Measurements from ENCODE around the gene STAU1. TPM values are rescaled to one million over a fixed set of nuclear protein-coding genes. Genes with fewer than 3 reads are reported as not detected.
A peak's percentile ranks its signal among the peaks of the same experiment; 100 is the strongest.

Gene STAU1
- total and polyA plus RNA-seq, 2 donors (not counting 1 experiment from before 2014, with no cell fraction given), result 48.1 to 79.8 TPM

- no peak for TF ChIP-seq EZH2 (IDR thresholded peaks at IDR 0.05; ENCODE audit: low read length, missing control alignments)
- Histone ChIP-seq H3K4me2 (ENCODE audit: extremely low read depth, insufficient read depth, low read length) (no peak overlapping the region), H3K9me3 (ENCODE audit: control insufficient read depth, insufficient read depth, low read depth, low read length) (no peaks in the 10 kb centered on the region), H2AFZ (ENCODE audit: low read length) (no peak overlapping the region), H3K4me3 (replicated peaks in 1 of 4; ENCODE audit: control extremely low read depth in 1 of 4, insufficient read depth in 1 of 4, low read depth in 3 of 4, low read length in 4 of 4) (no peak overlapping the region), H3K27ac (ENCODE audit: insufficient read depth, low read length) (no peak overlapping the region), H3K36me3 (ENCODE audit: control insufficient read depth, insufficient read depth, low read length) (peaks cover 17% of the 10 kb centered on the region), H3K4me1 (ENCODE audit: control insufficient read depth, extremely low read depth, insufficient read depth, low read length) (no peaks in the 10 kb centered on the region), H3K27me3 (ENCODE audit: control insufficient read depth, insufficient read depth, low read length) (no peaks in the 10 kb centered on the region), H3K79me2 (ENCODE audit: control insufficient read depth, insufficient read depth, low read length) (no peaks in the 10 kb centered on the region), H4K20me1 (ENCODE audit: control insufficient read depth, extremely low read depth, insufficient read depth, low read length) (no peaks in the 10 kb centered on the region), H3K9ac (ENCODE audit: insufficient read depth, low read length) (no peak overlapping the region)
- no peak for DNase-seq (ENCODE audit: low read depth in 2 of 2)
Measured at GRCh38 chr20:49228676-49229075, 40.5 kb upstream of the STAU1 start.

- DNase-seq (ENCODE audit: low read depth in 2 of 2), result no peak
- Histone ChIP-seq H3K4me1 (ENCODE audit: control insufficient read depth, extremely low read depth, insufficient read depth, low read length) (no peaks in the 10 kb centered on the region), H3K27me3 (ENCODE audit: control insufficient read depth, insufficient read depth, low read length) (no peaks in the 10 kb centered on the region), H3K79me2 (ENCODE audit: control insufficient read depth, insufficient read depth, low read length) (no peaks in the 10 kb centered on the region), H3K4me2 (ENCODE audit: extremely low read depth, insufficient read depth, low read length) (no peak overlapping the region), H2AFZ (ENCODE audit: low read length) (no peak overlapping the region), H3K36me3 (ENCODE audit: control insufficient read depth, insufficient read depth, low read length) (peaks cover 17% of the 10 kb centered on the region), H3K9ac (ENCODE audit: insufficient read depth, low read length) (no peak overlapping the region), H3K9me3 (ENCODE audit: control insufficient read depth, insufficient read depth, low read depth, low read length) (no peaks in the 10 kb centered on the region), H3K27ac (ENCODE audit: insufficient read depth, low read length) (no peak overlapping the region), H3K4me3 (replicated peaks in 1 of 4; ENCODE audit: control extremely low read depth in 1 of 4, insufficient read depth in 1 of 4, low read depth in 3 of 4, low read length in 4 of 4) (no peak overlapping the region), H4K20me1 (ENCODE audit: control insufficient read depth, extremely low read depth, insufficient read depth, low read length) (no peaks in the 10 kb centered on the region)
- no peak for TF ChIP-seq CTCF (conservative IDR thresholded peaks at IDR 0.05 in 1 of 2, IDR thresholded peaks at IDR 0.05 in 1 of 2; ENCODE audit: low read depth in 1 of 2, low read length in 2 of 2)
- TF ChIP-seq EZH2 (IDR thresholded peaks at IDR 0.05; ENCODE audit: low read length, missing control alignments), result no peak
Measured at GRCh38 chr20:49225896-49226295, 37.8 kb upstream of the STAU1 start.

DNA sequence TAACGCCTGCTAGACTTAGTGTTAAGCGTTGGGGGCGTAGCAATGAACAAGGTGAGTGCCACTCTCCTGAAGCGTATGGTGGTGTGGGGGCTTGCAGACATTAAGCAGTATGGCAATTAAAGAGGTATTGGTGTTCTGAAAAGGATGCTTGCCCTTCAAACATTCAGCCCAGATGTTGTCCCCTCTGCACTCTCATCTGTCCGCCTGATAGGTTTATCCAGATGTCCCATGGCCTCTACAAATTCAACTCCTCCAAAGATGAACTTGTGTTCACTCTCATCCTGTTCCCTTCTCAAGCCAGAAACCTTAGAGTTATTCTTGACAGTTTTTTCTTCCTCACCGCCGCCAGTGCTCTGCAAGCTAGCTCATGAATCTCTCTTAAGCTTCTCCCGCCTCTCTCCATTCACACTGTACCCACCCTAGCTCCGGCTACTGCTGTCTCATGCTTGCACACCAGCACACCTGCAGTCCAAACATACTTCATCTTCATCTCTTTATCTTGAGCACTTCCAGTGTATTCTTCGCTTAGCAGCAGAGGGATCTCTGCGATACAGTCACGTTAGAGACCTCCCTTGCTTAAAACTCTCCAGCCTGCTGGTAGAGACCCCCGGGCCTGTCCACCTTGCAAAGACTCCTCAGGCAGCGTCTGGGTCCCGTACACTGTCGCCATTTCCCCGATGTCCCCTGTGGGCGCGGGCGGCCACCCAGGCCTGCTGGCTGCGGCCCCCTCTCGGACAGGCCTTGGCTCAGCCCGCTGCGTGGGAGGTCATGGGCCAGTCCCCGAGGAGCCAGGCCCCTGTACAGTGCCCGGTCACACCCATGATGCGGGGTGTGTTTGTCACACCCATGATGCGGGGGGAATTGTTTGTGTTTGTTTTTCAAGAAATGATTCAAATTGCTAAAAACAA is 32.0 kb upstream of the STAU1 start:
- H3K4me3 ChIP-seq (replicated peaks in 1 of 4; ENCODE audit: control extremely low read depth in 1 of 4, insufficient read depth in 1 of 4, low read depth in 3 of 4, low read length in 4 of 4), result peak overlapping the region; percentile 51 to 93 (median 80)
- no peak for DNase-seq (ENCODE audit: low read depth in 2 of 2)
- H3K27ac ChIP-seq (ENCODE audit: insufficient read depth, low read length), result peak overlapping the region; percentile 92
- peak overlapping the region; percentile 96 for H2AFZ ChIP-seq (ENCODE audit: low read length)
- TF ChIP-seq EZH2 (IDR thresholded peaks at IDR 0.05; ENCODE audit: low read length, missing control alignments) (no peak), CTCF (conservative IDR thresholded peaks at IDR 0.05 in 1 of 2, IDR thresholded peaks at IDR 0.05 in 1 of 2; ENCODE audit: low read depth in 1 of 2, low read length in 2 of 2) (no peak)
- peak overlapping the region; percentile 86 for H3K4me2 ChIP-seq (ENCODE audit: extremely low read depth, insufficient read depth, low read length)
- H3K4me1 ChIP-seq (ENCODE audit: control insufficient read depth, extremely low read depth, insufficient read depth, low read length), result peaks cover 3% of the 10 kb centered on the region
- no peaks in the 10 kb centered on the region for H4K20me1 ChIP-seq (ENCODE audit: control insufficient read depth, extremely low read depth, insufficient read depth, low read length)
- H3K27me3 ChIP-seq (ENCODE audit: control insufficient read depth, insufficient read depth, low read length), result no peaks in the 10 kb centered on the region
- H3K79me2 ChIP-seq (ENCODE audit: control insufficient read depth, insufficient read depth, low read length), result peaks cover 16% of the 10 kb centered on the region
- no peaks in the 10 kb centered on the region for H3K9me3 ChIP-seq (ENCODE audit: control insufficient read depth, insufficient read depth, low read depth, low read length)
- H3K9ac ChIP-seq (ENCODE audit: insufficient read depth, low read length), result peak overlapping the region; percentile 76
- H3K36me3 ChIP-seq (ENCODE audit: control insufficient read depth, insufficient read depth, low read length), result peaks cover 6% of the 10 kb centered on the region

Measured in fibroblast of lung (primary cell).